ENCODE data around the gene NDUFAB1.

DNA sequence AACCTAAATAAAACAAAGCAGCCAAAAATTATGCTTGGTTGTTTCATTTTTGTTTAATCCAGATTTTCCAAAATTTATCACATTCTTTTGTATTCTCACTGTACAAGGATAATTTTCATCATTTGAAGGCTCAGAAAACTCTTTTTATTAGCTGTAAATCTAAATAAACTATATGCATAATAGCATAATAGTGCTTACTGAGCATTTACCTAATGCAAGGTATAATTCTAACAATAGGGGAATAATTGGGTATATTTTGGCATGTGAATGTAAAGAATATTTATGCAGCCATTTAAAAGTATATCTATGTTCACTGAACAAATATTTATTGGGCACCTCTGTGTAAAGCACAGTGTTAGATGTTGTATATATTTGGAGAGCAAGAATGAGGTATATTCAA lies 28.0 kb upstream of the NDUFAB1 start:
- TF ChIP-seq, protein P1, sequence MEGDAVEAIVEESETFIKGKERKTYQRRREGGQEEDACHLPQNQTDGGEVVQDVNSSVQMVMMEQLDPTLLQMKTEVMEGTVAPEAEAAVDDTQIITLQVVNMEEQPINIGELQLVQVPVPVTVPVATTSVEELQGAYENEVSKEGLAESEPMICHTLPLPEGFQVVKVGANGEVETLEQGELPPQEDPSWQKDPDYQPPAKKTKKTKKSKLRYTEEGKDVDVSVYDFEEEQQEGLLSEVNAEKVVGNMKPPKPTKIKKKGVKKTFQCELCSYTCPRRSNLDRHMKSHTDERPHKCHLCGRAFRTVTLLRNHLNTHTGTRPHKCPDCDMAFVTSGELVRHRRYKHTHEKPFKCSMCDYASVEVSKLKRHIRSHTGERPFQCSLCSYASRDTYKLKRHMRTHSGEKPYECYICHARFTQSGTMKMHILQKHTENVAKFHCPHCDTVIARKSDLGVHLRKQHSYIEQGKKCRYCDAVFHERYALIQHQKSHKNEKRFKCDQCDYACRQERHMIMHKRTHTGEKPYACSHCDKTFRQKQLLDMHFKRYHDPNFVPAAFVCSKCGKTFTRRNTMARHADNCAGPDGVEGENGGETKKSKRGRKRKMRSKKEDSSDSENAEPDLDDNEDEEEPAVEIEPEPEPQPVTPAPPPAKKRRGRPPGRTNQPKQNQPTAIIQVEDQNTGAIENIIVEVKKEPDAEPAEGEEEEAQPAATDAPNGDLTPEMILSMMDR (IDR thresholded peaks at IDR 0.05), result no peak
- TF ChIP-seq POLR2A (IDR thresholded peaks at IDR 0.05), result no peak

All from adrenal gland (tissue), 5 donors.